NT2/D1 (cell line): Measurements from ENCODE around the gene SLC25A21.

Source experiments
- YY1 ChIP-seq: IDR thresholded peaks from 2 replicates; pipeline ENCODE4 v1.6.1; 2011; ENCODE audit not compliant: insufficient read length, insufficient read depth
- ZNF274 ChIP-seq: IDR thresholded peaks from 2 replicates; pipeline ENCODE4 v1.6.1; 2011; ENCODE audit warnings: mild to moderate bottlenecking, low read depth, low read length

- TF ChIP-seq ZNF274 (no peak), YY1 (no peak)
These were observed 496.2 kb downstream of the SLC25A21 start for GRCh38 chr14:36676236-36676635.
